DMS114 treated with DMSO at 0.1 percent for 48 hours (cell line): Measurements from ENCODE around the gene ATP9B.

Experiments
- DNase-seq: peaks from one replicate; lab custom pipeline; 2025; ENCODE audit not compliant: unreplicated experiment; lab: John Stamatoyannopoulos, UW

The ATP9B gene

DNA sequence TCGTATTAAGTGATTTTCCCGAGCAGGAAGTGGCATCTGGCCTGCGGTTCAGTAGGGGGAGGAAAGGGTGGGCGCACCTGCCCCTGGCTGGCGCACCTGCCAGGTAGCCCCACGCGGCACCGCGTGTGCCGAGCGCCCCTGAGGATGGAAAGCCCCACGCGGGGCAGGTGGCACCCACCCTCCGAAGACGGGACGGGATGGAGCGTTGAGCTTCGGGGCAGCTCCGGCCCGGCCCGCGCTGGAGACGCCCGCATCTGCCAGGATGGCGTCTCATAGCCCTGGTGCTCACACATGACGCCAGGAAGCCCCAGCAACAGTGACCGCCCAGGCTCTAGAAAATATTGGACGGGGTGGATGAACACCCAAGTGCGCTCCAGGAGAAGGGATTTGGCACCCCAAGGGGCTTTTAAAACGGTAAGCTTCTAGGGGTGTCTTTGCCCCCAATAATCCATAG lies 324.0 kb downstream of the ATP9B start:
- no peak for DNase-seq

DNA sequence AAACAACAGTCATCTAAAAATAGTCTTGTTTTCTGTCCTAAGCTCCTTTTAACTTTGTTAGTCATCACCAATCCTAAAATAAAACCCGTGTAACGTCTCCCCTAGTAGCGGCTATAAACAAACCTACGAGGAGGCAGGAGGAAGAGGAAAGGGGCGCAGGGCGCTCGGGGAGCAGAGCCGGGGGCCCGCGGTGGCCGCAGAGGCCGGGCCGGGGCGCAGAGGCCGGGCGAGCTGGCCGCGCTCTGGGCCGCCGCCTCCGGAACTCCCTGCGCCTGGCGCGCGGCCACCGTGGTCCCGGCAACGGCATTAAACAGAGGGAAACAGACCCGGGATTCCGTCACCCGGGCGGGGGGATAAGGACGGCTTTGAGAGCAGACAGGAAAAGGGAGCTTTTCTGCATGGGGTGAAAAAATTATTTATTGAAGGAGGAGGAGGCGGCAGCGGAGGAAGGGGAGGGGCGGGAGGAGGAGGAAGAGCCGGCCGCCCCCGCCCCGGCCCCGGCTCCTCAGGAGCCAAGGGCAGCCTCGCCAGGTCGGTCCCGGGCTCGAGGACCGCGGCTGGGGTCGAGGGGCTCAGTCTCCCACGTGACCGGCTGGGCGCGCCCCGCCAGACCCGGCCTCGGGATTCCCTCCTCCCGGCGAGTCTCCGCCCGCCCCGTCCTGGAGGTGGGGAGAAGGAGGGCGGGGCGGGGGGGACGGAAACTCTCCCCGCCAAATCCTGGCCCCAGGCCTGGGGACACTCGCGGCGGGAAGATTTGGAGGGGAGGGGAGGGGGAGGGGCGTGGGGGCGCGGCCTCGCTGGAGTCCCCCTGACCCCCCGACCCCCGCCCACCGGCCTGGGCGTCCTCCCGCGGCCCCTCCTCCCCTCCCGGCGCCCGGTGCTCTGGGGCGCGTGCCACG lies 324.7 kb downstream of the ATP9B start:
- DNase-seq, result no peak

DNA sequence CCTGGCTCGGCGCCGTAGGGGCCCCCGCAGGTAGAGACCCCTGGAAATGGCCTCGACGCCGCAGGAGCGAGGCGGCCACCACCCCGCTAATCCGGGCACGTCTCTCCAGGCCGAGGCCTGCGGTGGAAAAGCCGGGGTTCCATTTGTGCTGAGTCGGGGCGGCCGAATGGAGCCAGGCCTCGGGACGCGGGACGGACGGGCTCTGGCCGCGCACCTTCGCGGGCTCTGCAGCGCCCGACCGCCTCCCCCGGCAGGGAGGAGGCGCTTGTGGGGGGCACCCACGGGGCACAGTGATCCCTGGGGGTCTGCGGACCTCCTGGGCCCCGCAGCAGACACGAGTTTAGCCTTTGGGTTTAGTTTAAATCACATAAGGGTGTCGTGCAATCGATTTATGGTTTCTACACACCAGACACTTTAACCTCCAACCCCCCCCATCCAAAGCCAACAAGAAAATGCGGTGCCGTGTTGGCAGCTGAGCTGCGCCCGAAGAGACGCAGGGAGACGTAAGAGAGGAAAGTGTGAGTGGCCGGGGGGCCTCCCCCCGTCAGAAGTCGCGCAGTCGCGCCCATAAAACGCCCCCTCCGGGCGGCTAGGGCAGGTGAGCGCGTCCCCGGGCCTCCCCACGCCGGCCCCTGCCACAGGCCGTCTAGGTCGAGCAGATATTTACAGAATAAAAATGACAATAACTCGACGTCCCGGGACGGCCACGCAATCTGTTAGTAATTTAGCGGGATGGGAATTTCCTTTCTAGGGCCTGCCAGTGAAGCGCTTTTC lies 325.5 kb downstream of the ATP9B start:
- no peak for DNase-seq

DNA sequence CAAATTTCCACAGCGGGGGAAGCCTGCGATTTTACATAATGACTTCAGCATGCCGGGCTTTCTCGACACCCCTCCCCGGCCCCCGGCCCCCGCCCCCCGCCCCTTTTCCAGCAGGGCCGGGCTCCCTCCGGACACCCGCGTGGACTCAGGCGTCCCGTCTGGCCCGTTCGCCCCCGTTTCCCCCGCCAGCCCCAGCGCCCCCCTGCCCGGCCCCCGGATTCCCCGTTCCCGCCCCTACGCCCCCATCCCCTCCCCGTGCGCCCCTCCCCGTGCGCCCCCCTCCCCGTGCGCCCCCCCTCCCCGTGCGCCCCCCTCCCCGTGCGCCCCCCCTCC lies 326.1 kb downstream of the ATP9B start:
- DNase-seq, result no peak

DNA sequence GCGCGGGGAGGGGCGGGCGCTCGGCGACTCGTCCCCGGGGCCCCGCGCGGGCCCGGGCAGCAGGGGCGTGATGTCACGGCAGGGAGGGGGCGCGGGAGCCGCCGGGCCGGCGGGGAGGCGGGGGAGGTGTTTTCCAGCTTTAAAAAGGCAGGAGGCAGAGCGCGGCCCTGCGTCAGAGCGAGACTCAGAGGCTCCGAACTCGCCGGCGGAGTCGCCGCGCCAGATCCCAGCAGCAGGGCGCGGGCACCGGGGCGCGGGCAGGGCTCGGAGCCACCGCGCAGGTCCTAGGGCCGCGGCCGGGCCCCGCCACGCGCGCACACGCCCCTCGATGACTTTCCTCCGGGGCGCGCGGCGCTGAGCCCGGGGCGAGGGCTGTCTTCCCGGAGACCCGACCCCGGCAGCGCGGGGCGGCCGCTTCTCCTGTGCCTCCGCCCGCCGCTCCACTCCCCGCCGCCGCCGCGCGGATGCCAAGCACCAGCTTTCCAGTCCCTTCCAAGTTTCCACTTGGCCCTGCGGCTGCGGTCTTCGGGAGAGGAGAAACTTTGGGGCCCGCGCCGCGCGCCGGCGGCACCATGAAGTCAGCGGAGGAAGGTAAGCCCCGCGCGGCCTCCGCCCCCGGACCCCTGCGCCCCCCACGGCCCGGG lies 326.7 kb downstream of the ATP9B start, which contains the start of gene NFATC1:
Gene NFATC1 (plus strand): TSS at position 170 of the 644 bp plus-strand sequence. CDS start 295 bp downstream, at position 465.
- no peak for DNase-seq

DNA sequence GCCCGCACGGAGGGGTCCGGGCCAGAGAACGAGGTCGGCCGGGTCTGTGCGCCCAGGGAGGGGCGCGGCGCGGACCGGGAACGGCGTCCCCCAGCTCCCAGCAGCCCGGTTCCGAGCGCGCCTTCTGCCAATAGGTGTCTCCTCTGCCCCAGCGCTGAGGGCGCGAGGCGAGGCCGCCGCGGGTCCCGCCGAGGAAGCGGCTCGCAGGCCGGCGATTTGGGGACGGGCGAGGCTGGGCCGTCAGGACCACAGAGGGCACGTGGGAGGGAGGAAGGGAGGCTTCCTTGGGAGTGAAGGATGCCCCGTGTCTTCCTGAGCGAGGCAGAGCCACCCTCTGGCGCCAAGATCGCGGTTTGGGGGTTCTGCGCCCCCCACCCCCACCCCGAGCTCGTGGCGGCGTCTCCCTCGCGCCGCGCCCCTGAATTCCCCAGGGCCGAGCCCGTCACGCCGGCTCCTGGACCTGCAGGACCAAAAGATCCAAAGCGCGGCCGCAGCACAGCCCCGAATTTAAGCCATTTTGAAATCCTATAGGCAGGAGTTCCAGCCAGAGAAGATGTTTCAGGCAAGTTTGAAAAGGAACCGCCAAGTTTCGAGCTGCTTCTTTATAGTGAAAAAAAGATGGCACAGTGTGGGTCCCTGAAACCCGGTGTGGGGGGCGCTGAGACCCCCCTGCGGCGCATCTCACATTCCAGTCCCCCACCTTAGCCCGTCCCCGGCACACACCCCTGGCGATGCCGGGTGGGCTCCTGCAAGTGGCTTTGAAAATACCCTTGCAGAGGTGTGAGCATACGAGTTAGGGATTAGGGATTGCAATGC lies 327.4 kb downstream of the ATP9B start:
- peak; percentile 9 for DNase-seq

DNA sequence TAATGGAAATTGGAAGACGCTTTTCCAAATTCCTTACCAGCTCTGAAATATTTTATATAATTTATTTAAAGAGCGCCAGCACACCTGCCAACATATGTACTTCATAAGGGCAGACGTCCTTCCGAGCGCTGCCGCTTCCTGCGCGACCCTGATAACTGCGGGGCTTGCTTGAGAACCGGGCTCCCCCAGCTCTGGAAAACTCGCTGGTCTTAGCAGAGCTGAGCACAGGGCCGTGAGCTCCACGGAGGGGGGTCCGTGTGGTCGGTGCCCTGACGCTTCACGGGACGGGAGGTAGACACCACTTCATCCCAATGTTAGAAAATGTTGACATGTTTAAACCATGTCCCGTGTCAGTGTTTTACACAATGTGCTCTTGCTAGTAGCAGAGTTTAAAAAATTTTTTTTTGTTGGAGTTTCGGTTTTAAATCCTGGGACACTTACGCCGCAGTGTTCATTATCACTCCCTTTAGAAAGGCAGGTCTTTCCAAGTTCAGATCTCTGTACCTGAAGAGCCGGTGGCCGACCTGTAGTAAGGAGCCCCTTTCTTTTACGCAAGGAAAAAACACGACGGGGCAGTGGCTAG lies 328.1 kb downstream of the ATP9B start:
- no peak for DNase-seq

DNA sequence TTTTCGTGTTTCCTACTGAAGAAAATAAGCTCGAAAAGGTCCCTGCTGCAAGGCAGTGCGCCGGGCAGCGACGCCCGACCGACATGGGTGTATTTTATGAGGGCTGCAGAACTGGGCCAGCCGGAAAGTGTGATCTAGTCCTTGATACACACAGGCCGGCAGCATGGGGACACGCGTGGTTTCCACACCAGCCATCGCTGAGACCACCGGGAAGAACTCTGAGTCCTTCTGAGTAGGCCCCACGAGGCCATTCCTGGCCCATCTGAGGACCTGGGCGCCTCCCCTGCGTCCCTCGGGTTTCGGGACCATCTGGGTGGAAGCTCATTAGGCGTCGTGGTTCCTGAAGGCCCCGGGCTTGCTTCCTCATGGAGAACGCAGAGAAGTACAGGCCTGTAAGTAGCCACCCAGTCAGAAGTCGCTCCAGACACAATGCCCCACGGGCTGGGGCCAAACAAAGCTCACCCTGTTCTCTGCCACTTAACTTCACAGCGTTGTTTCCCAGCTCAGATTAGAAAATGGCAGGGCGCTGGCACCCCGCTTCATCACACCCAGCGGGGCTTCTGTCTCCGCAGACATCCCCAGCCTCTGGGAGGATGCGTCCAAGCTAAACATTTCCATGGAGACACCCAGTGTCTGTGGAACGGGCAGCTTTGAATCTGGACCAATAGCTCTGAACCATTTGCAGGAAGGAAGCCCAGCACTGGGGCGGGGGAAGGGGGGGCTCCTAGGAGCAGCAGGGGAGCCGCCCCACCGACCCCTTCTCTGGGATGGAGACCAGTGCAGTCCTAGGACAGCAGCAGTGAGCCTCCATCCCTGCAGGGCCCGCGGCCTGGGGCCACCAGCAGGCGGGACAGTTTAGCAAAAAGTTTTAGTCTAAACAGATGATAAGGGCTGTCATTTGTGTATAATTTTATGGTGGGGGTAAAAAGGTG lies 328.9 kb downstream of the ATP9B start:
- no peak for DNase-seq

DNA sequence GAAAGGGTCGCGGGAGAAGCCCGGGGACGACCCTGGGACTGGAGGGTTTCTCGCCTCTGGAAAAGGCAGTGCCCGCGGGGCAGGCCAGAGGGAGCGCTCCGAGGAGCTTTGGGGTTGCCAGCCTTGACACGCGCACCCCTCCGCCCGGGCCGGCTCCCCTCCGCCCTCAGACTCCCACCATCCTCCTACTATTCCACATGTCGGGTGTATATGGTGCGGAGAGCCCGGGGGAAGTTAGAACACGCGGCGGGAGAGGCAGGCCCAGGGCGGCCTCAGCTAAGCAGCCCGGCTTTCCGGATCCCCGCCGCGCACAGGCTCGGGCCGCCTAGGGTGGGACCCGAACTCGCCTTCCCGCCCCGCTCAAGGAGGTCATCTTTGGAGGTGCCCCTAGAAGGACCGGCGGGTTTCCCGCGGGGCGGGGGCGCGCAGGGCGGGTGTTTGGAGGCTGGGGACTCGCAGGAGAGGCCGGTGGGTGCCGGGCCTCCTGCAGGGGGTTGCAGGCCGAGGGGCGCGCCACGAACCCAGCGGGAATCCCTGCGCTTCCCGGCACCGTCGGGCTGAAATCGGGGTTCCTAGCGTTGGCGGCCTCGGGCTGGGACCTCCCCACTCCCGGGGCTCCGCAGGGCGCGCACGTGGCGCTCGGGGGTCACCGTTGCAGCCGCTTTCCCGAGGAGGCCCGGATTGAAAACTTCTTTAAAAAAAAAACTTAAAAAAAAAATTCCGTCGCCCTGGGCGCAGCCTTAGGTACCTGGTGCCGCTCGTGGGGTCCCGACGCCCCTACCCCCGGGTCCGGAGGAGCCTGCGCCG lies 330.3 kb downstream of the ATP9B start:
- no peak for DNase-seq

DNA sequence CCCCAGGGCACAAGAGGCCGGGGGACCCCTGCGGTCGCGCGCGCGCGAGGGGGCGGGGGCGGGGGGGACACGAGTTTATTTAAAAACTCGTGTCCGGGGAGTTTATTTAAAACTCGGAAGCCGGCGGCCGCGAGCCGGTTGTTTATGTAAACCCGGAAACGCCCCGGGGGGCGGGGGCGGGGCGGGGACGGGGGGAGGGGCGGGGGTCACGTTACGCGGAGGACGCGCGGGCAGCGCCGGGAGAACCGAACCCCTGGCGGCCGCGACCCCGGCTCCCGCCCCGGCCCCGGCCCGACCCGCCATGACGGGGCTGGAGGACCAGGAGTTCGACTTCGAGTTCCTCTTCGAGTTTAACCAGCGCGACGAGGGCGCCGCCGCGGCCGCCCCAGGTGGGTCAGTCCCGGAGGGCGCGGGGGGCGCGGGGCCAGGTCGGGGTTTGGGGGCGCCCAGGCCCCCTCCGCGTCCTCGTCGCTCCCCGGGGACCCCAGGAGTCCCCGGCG lies 330.9 kb downstream of the ATP9B start:
- DNase-seq, result no peak

DNA sequence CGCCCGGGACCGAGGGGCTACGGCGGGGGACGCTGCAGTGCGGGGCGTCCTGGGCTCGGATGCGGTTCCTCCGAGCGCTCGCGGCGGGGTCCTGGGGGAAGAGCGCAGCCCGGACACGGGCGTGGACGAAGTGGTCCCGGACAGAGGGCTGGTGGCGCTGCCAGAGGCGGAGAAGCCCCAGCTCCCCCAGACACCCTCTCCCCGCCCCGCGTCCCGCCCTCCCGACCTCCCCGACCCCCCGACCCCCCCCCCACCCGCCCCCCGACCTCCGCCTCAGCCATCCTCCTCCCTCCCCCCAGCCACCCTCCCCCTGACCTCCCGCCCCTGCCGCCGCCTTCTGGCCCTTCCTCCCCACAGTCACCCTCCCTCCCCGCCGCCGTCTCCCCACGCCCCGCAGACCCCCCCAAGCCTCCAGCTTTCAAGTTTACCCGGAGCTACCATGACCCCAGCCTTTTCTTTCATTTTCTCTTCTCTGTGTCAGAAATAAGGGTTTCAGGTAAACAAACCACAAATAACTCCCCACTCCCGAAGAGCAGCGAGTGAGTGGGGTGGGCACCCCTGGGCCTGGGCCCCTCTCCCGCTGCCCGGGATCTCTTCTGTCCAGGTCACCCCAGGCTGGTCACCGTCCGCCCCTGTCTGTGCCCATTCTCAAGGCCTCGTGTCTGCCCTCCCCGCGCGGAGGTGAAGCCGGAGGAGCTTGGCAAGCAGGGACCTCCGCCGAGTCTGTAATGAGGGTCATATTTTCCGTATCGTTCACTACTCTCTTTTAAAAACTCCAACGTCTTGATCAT lies 331.6 kb downstream of the ATP9B start:
- DNase-seq, result no peak

DNA sequence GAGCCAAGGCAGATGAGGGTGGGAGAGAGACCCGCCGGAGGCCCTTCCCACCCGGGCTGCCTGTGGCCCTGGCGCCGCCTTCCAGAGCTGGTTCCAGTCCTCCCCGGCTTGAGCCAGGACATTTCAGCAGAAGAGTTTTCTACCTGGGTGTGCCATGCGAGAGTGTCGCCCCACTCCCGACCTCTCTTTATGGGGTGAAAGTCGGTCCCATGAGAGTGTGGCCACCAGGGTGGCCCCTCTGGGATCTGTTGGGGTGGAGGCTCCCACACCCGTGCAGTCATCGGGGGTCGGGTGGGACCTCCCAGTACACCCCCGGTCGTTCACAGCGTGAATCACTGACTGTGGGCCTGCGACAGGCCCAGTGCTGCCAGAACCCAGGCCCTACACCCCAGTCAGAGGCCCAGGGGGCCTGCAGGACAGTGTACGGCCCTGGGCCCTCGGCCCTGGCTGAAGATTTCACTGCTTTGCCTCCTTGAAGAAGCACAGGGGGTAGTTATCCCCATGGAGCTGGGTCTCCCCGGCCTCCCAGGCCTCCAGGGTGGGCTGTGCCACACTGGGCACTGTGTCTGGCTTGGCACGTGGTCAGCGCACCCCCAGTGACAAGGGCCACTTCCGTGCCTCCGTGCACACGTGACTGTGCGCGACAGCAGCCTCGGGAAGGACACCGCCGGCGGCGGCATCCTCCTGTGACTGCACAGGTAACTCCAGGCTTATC lies 332.5 kb downstream of the ATP9B start:
- DNase-seq, result no peak

DNA sequence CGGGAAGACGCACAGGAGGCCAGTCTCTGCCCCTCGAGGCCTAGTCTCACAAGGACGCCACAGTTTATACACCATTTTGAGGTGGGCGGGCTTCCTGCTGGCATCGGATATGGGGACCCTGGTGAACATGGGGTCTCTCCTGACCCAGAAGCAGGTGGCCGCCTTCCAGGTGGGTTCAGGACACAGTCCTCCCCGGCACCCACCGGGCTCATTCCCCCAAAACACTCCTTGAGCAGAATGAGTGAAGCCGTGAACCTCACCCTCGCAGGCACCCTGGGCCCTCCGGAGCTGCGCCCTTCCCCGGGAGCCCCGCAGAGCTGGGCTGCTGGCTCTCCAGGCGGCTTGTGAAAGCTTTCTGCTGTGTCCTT lies 333.0 kb downstream of the ATP9B start:
- no peak for DNase-seq

DNA sequence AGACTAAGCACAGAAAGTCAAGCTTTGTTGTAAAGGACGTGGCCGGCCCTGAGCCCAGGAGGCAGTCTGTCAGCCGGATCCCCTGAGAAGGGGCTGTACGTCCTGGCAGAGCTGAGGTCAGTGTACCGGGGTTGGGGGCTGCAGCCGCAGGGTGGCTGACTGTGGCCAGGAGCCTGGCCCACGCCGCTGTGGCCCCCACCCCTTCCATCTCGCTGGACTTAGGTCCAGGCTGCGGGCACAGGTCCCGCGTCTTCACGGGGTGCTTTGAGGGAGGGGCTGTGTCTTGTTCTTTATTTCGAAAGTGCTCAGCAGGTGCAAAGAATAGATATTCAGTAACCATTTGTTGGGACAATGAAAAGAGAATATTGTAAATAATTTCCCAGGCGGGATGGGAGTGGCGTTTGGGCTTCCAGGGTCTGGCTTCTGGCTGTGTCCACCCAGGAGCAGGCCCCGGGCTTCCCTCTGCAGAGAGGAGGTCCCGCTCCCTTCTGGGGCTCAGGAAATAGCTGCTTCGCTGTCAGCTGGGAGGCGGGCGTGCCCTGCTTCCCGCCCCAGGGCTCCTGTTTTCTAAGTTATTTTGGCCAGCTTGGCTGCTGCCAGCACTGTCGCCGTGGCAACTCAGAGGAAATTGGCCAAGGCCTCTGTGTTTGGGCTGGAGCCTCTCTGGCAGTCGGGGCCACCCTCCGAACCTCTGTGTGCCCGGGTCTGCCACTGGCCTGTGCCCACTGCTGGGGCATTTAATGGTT lies 334.0 kb downstream of the ATP9B start:
- DNase-seq, result no peak

DNA sequence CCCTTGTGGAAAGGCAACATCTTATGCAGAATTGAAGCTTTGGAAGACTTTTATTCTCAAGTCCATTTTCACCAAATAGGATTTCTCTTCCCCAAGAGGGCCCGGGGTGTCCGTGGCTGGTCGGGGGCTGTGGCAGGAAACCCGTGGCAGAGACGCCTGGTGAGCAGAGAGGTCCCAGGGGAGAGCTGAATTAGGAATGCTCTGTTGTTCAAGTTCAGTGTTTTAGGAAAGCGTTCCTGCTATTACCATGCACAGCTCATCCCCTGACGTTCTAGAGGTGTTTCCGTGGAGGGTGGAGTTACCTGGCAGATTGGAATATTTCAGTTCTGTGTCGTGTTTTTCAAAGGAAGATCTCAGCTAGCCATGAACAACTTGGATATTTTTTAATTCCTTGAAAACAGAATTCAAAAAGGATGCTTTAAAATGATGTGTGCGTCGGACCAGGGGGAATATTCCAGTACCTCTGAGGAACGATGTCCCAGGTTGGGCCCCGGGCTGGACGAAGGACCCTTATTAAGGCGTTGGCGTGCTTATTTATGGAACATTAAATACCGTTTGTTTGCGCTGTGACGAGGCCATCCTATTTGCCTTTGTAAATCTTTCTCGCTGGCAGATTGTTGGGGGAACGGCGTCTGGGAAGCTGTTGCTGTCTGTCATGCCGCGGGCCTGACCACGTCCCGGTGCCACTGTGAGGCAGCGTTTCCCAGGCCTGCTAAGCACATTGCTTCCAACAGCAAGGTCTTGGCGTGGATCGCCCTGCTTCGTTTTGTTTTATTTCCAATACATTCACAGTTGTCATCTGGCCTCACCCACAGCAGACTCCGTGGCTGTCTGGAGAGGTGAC lies 334.8 kb downstream of the ATP9B start:
- DNase-seq, result no peak

DNA sequence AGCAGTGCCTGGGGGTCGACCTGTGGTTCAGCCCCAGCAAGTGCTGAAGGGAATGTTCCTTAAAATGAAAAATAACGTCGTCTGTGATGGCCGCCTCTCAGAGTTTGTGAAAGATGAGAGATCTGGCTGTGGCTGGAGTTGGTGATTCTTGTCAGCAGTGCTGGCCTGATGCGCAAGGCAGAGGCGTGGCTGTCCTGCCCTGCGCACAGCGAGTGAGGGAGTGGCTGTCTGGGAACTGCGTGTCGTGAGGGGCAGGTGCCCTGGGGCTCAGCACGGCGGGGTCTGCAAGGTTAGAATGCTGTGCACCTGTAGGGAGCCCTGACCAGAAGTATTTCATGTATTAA lies 335.3 kb downstream of the ATP9B start:
- DNase-seq, result no peak
